HG03354 (cell line): ENCODE measurements around the gene CAPS.

Experiments
- ATAC-seq: cut with Tn5 transposase; IDR thresholded peaks from one replicate; pipeline ENCODE4 v1.9.1; 2021; ENCODE audit warnings: mild to moderate bottlenecking; ENCODE audit not compliant: unreplicated experiment, poor library complexity, severe bottlenecking

CAPS gene

DNA sequence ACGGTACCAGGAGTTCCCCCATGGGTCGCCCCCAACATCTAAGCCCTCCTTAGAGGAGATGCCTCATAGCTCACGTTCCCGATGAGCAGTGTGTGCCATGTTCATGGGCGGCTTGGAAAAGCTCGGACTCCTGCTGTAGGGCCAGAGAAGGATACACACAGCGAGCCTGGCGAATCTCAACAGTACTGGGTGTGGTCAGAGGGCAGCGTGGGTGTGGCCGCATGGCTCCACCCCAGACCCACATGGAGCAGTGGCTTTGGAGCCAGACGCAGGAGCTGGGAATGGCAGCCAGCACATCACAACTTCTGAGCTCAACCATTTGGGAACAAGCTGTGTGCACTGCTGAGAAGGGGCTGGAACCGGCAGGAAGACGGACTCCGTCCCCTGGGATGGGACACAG lies 15.6 kb downstream of the CAPS start:
- no peak for ATAC-seq

DNA sequence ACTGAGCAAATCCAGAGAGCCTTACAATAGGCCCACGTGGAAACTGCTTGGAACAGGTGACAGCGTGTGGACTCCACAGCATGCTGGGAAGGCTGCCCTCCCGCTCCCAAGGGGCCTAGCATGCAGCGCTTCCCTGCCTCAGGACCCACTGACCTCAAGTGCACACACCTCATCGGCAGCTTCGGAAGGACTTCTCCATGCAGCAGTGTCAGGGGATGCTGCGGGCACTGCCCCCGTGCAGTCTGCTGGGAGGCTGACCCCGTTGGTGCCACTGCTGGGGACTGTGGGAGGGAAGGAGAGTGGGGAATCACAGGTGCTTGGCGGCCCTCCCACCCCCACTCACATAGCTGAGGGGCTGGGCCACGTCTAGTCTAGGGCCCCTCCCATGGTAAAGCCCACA lies 17.2 kb downstream of the CAPS start:
- no peak for ATAC-seq

DNA sequence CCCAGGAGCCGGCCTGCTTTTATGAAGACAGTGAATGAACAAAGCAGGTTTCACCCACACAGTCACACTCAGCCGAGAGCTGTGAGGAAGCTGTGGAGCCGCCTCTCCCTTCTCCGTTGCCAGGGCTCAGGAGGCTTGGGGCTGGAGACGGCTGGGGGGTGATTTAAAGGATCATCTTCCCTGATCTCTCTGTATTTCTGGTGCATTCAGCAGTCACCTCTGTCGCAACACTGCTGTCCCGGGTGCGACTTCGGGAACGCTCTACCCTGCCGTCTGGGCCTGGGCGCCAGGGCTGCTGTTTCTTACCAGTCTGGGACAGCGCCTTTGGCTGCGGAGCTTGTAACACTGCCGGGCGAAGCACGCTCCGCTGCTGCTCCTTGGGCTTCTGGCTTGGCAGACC lies 18.1 kb downstream of the CAPS start:
- ATAC-seq, result no peak

DNA sequence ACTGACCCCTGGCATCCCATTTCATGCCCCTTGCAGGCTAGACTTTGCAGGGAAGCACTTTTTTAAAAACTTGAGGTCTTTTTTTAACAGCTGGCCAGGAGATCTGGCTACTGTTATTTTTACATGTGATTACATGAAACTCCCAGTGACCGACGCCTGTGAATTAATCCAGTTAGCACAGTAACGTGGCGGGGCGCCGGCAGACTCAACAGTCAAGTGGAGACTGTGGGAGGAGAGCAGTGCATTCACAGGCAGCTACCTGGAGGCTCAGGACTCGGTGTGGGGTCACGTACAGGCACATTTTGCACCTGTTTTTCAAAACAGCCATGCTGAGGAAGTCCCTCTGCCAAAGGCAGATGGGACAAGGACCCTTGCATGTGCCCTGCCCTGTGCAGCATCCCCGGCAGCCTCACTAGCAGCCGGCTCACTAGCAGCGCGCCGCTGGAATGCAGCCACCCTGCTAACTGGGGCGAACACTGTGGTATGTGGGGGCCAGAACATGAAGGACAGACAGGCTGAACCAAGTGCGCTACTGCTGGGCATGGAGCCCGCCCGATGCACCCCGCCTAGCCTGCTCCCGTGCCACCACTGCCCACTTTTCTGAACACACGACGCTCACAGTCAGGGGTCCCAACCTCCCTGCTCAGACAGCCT lies 18.7 kb downstream of the CAPS start:
- ATAC-seq, result no peak

DNA sequence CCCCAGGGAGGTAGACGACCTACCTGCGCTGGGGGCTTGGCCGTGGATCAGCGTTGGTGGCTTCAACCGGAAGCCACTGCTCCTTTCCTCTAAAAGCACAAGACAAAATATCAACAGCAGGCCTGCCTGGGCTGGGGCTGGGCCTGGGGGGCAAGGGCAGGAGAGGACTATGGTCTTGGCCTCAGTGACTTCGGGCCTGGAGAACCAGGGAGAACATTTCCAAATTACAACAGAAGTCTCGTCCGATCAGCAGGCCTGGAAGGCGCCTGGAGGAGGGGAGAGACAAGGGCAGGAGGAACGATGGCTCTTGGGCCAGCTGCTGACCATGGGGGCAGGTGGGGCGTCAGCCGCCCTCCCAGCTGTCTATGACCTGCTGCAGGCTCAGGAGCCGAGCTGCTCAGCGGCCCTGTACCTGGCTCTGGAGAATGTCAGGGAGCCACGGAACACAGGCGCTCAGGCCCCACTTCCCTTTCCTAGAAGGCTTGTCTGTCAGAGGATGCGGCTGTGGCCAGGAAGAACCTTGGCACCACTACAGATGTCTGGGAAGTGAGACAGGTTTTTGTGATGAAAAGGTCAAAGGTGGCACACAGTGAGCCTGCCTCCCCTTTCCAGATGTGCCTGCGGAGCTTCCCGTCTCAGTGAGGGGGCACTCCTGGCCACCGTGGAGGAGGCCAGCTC lies 19.5 kb downstream of the CAPS start:
- no peak for ATAC-seq

DNA sequence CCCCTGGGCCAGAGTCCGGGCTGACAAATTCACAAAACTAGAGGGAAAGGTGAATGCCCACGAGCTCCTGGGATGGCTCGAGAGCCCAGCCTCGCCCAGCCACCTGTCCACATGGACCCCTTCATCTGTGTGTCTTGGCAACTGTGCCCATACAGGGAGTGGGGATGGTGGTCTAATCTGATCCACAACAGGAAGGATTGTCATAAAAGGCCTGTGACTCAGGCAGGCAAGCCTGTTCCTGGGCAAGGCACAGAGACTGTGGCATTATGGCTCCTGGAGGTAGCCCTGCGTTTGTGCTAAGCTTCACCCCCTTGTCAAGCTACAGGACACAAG lies 20.0 kb downstream of the CAPS start:
- ATAC-seq, result no peak

DNA sequence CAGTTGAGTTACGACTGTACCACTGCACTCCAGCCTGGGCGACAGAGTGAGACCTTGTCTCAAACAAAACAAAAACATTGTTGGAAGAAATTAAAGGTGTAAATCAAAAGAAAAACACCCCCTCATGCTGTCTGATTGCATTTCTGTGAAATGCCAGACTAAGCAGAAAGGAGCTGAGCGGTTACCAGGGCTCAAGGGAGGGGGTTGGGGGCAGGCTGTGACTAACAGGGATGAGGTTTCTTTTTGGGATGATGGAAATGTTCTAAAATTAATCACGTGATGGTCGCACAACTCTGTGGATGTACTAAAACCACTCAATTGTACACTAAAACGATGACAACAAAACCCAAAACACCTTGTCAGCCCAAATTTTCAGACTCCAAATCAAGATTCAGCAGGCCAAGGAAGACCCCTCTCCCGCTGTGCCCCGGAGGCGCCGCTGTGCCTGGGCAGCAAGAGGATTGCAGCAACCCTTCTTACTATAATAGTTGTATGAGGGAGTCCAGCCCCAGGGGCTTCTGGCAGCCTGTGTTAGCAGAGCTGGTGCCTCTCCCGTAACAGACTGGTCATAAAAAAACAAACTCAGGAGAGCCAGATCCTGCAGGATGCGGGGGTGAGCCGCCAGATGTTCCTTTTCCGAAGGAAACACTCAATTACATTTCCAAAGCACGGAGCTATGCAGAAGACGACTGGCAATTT lies 20.9 kb downstream of the CAPS start:
- ATAC-seq, result no peak

DNA sequence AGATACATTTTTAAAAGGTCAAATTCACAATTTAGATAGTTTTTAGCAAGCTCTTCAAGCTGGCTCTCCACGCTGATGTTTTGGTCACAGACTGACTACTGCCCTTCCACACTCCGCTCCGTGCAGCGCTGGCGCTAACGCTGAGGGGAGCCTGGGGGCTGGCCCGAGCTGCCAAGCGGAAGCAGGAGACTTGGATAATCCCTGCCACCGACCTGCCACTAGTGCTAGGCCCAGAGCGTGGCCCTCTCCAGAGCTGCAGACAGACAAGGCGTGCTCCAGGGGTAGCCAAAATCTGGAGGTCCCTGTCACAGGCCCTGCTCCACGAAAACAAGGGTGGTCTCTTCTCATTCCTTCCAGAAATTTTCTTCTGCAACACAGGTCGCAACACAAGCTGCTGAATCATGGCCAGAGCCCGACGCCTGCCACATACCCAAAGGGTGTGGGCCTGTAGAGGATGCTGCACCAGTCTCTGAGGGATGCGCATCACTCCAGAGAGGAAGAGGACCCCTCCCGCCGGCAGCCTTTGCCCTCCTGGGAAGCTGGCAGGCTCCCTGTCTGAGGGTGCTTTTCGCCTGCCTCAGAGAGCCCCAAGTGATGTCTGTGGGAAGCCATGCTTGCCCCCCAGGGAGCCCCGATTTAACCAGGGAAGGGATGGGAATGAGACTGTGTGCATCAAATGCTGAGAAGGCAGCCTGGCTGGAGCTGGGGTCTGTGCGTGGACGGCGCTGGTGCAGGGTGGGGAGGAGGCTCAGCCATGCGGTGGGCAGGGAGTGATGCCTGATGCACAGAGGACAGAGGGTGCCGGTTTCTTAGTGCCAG lies 21.6 kb downstream of the CAPS start:
- ATAC-seq, result no peak

DNA sequence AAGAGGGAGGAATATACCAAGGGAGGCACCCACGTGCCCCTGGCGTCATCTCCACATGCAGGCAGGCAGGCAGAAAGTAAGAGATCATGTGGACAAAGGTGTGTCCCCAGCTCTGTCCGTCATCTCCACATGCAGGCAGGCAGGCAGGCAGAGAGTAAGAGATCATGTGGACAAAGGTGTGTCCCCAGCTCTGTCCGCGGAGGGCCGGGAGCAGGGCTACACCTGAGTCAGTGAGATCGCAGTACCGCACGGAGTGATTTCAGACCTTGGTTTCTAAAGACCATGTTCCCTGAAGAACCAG lies 22.2 kb downstream of the CAPS start:
- no peak for ATAC-seq

DNA sequence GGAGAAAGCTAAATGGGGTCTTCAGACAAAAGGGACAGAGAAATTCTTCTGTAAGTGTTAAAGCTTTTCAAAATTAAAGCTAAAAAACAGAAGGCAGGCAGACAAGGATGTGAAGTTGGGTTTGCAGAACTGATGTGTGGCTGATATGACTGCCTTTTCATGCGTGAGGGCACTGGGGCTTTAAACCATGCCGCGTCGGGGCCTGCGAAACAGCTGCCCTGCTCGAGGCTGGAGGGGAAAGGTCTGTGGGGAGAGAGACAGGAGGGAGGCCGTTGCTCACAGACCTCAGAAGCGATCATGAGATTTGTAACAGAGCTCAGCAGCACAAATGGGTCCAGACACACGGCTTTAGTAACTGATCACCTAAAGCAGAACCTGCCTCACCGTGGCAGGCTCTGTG lies 23.5 kb downstream of the CAPS start:
- no peak for ATAC-seq

DNA sequence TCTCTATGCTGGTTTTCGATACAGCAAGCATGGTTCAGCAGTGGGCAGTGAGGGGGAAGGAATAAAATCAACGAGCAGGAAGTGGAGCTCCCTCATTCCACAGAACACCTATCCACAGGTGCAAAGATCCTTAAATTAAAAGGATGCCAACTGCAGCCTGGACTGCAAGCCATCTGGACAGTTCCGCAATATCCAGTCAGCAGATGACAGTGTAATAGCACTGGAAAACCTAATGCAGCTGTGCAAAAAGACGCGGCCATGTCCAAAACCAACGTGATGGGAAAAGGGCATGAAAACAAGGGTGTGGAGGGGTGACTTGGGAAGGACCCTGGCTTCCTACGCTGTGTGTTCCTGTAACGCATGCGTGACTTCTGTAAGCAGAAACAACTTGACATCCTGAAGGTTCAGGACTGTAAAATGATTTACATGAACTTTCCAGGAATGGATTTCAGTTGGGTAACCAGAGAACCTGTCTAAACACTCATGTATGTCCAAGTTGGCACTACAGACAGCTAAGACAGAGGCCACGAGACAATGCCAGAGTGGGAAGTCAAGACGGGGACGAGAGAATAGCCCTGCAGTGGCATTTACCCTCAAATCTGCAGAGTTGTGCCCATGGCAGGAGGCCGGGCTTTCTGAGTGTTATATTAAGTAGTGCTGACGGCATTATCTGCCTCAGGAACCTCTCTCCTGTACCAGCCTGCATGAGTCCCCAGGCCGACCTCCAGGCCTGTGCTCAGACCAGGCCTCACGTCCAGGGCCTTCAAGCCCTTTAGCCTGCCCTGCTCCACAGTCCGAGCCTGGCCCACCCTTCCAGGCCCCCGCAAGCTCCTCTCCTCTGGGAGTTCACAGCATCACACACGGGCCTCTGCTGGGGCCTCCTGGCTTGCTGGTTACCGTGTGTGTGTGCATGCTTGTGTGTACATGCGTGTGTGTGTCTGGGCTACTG lies 26.5 kb downstream of the CAPS start:
- ATAC-seq, result no peak

DNA sequence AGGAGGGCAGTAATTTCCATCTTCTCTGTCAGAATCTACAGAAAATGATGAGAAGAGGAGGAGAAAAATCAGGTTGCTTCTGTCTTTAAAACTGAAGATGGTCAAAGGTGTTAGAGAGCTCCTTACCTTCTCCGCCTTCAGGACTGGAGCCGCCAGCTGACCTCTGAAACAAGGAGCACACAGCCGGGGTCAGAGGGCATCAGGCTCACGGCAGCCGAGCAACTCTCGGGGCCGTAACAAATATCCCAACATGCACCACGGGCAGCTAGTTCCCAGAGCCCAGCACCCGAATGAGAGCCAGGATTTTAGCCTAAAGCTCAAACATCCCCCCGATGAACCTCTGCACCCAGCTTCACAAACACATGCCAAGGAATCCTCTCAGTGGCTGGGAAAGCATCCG lies 27.6 kb downstream of the CAPS start:
- ATAC-seq, result no peak

DNA sequence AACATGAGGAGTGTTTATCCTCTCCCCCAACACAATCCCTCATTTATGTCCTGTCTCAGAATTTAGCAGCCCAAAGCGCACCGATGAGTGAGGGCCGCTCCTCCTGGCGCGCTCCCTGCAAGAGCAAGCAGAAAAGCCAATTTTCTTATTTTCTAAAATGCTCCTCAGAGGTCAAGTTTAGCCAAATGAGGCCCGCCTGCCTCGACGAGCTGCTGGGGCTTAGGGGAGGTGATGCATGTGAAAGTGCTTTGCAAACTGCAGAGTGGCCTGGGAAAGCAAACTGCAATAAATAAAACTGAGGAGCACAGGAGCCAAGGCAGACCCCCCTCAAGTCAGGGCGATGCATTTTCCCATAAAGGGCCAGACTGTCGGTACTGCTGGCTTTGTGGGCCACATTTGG lies 29.0 kb downstream of the CAPS start:
- ATAC-seq, result no peak

DNA sequence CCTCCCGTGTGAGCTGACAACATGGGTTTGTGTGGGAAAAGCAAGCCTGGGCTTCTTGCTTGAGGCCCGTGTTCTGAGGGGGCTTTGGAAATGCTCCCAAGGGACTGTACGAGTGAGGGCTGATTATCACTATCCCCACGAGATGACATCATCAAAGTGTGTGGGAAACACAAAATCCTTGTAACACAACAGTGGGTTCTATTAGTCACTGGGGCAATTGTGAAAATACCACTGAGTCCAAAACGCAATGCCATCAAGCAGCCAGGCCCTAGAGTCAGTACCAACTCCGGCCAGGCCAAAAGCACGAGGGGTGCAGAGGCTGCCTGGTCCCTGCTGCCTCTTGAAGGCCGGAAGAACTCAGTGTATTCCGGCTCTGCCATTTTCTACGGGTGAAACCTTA lies 29.6 kb downstream of the CAPS start:
- ATAC-seq, result no peak

DNA sequence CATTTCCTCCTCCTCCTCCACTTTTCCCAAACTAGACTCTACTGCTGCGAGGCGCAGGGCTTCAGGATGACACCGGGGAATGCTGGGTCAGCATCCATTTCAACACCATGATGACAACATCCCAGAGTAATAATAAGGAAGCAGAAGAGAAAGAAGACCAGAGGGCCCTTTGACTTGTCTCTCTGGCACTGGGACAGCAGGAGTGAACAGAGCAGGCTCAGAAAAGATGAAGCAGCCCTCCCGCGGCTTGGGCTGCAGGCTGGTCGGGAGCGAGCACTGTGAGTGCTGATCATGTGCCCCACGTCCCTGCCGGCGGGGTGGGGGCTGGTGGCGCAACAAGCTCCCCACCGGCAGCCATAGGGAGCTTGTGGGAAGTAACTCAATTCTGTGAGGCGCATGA lies 33.4 kb downstream of the CAPS start:
- no peak for ATAC-seq

DNA sequence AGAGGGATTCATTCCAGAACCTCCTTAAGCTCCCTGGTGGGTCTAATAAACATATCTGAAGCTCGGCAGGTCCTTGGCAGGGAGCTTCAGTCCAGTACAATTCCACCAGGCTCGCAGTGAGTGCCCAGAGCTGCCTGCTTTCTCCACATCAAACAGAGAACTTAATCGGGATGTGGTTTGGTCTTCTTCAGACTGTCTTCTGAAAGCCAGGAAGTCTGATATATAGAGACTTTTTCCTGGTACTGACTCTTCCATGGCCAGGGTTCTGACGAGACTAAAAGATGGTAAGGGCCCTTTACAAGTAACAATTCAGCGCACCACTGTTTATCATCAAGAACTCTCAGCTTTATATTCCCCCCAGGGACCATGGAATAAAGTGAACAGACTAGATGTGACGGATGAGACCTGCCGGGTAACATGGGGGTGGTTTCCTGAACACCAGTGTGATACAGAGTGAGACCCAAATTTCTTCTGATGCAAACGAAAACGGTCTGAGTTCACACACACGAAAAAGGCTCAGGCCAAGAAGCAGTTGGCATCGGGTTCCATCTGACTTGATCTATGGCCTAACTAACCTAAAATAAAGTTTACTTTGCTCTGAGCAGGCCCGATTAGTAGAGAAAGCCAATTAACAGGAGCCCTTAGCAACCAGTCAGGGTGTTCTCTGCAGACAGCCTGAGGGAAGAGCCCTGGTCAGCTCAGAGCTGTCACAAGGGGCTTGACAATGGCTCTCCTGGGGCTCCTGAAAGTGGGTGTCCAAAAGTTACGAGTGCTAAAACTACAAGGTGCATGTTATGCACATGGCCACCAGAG lies 34.9 kb downstream of the CAPS start:
- no peak for ATAC-seq

DNA sequence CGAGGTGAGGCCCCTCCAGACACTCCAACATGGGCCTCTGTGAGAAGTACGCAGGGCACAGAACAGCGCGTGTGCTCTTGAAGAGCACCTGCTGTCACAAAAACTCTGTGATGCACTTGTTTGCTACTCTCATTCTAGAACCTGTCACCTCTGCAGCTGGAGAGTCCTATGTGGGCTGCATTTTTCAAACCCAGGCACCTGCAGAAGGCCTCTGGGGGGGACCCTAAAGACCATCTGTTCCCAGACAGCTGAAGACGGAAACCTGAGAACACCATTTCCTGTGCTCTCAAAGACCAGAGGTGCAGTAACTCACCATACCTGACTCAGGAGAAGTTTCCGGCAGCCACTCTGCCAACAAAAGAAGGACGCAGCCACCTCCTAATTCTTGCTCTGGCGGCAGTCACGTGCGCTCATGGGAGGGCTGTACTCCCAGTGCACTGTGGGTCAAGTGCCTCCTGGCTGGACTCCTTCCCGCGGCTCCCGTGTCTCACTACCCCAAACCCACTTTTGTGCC lies 35.8 kb downstream of the CAPS start:
- no peak for ATAC-seq

DNA sequence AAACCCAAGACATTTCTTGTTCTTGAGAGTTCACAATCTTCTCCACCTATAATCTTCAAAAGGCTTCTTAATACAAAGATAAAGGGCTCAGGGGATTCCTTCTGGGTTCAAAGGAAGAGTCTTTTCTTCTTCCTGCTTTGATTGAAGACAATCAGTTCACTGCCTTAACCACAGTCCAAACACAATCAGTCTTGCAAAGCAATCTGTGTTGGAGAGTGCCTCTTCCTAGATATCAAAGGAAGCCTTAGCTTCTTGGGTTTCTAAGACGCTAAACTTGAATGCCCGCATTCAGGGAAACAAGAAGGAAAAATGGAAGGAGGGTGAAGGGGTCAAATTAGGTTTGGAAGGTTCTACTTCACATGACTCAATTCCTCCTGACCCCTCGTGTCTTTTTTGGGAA lies 36.7 kb downstream of the CAPS start:
- ATAC-seq, result no peak
